Peyer's patch (tissue), 4 donors: ENCODE data around the gene TNC.

Experiments
- POLR2A ChIP-seq, 2 donors: fragments of 450-650 bp; IDR thresholded peaks; one replicate each; pipeline ENCODE4 v1.5.1; 2017; ENCODE audit warnings: antibody characterized with exemption in 2 of 2, mild to moderate bottlenecking in 2 of 2, moderate library complexity in 2 of 2
- TF ChIP-seq, protein P1 (sequence below), 6 experiments: fragments of 450-650 bp in 4 of 6; fragments of 200-600 bp in 2 of 6; sonication (generic) in 1 of 6; IDR thresholded peaks; one replicate each; pipeline ENCODE4 v1.5.1; 2017 to 2019; ENCODE audit warnings: antibody characterized with exemption in 6 of 6, mild to moderate bottlenecking in 3 of 6, moderate library complexity in 1 of 6

DNA sequence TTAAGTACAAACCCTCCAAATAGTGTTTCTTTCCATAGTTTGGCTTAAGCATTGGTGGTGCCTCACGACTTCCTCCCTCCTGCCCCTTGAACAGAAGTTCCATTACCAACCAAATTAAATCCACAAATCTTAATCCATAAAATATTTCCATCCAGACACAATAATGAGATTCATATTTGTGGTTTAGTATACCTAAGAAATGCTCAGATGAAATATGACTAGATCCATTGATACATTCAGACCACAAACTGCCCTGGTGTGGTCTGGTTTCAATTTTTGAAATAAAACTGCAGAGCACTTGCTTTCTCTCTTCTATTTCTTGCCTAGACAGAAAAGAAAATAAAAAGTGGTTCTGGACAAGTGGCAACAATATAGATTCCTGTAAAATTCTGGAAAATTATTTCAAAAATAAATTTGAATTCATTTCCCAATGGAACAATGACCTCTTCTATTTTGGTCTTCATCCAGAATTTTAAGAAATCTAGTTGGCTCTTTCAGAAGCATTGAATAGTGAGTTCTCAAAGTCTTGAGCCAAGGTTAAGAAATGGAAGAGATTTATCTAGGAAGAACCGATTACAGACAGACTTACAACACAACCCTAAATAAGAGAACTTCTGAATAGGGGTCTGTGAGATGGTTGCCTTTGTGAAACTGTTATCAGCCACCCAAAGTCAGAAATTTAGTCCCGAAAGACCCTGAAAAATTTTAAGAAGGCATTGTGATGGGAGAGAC is 14.0 kb downstream of the TNC start:
- no peak for TF ChIP-seq POLR2A (IDR thresholded peaks at IDR 0.05)
- TF ChIP-seq, protein P1, sequence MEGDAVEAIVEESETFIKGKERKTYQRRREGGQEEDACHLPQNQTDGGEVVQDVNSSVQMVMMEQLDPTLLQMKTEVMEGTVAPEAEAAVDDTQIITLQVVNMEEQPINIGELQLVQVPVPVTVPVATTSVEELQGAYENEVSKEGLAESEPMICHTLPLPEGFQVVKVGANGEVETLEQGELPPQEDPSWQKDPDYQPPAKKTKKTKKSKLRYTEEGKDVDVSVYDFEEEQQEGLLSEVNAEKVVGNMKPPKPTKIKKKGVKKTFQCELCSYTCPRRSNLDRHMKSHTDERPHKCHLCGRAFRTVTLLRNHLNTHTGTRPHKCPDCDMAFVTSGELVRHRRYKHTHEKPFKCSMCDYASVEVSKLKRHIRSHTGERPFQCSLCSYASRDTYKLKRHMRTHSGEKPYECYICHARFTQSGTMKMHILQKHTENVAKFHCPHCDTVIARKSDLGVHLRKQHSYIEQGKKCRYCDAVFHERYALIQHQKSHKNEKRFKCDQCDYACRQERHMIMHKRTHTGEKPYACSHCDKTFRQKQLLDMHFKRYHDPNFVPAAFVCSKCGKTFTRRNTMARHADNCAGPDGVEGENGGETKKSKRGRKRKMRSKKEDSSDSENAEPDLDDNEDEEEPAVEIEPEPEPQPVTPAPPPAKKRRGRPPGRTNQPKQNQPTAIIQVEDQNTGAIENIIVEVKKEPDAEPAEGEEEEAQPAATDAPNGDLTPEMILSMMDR (IDR thresholded peaks at IDR 0.05), result no peak
